Measurements from ENCODE around the gene CKS1B. TPM values are rescaled to one million over a fixed set of nuclear protein-coding genes. Genes with fewer than 3 reads are reported as not detected.
A peak's percentile ranks its signal among the peaks of the same experiment; 100 is the strongest.

Gene CKS1B
- total and polyA plus RNA-seq, 8 donors: 4.7 to 73.3 (median 30.6) TPM

DNA sequence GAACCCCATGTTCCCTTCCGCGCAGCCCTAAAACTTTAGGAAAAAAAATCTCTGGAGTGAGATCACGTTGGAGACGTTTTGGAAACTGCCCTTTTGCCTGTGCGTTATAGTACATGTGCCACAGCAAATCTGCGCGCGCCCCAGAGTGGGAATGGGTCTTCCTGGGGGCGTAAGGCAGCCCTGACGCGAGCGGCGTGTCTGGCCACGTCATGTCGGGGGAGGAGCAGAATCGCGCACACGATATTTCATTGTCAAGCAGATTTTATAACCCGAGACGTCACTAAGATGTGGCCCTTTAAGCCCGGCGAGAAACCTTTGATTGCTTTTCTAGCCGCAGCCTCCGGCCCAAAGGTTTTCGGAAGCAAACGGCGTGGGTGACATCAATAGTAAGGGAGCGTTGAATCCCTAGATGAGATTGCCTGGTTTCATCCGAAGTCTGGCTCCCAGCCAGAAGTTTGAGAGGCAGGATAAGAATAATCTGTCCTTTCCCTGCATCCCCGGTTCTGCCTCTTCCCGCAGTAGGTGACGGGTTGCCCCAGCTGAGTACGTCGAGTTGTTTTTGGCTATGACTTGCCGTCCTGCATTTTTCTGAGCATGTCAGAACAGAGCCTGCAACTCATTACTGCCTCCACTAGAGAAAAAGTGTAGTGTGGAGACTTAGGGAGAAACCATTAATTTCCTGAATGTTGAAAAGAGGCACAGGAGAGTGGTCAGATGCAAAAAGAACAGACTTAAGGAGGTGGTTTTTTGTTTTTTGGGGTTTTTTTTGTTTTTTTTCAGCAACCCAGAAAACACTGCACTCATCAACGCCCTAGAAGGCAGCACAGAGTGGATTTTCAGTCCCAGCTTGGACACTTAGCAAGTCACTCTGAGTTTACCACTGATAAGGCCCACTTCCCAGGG lies 37.1 kb upstream of the CKS1B start:
- peak overlapping the region; percentile 94 to 99 (median 98) for H3K27ac ChIP-seq
- peak; percentile 91 to 98 for DNase-seq
- 0 to 1% (median 1%) methylated on average over 36 of the region's 36 CpGs for WGBS, 5 donors
- TF ChIP-seq, protein P1, sequence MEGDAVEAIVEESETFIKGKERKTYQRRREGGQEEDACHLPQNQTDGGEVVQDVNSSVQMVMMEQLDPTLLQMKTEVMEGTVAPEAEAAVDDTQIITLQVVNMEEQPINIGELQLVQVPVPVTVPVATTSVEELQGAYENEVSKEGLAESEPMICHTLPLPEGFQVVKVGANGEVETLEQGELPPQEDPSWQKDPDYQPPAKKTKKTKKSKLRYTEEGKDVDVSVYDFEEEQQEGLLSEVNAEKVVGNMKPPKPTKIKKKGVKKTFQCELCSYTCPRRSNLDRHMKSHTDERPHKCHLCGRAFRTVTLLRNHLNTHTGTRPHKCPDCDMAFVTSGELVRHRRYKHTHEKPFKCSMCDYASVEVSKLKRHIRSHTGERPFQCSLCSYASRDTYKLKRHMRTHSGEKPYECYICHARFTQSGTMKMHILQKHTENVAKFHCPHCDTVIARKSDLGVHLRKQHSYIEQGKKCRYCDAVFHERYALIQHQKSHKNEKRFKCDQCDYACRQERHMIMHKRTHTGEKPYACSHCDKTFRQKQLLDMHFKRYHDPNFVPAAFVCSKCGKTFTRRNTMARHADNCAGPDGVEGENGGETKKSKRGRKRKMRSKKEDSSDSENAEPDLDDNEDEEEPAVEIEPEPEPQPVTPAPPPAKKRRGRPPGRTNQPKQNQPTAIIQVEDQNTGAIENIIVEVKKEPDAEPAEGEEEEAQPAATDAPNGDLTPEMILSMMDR (IDR thresholded peaks at IDR 0.05): peak in 2 of 7 experiments; percentile 18 to 32
- TF ChIP-seq EP300 (IDR thresholded peaks at IDR 0.05): no peak
- peak in 2 of 3 donors; percentile 61 to 81 for TF ChIP-seq POLR2AphosphoS5 (IDR thresholded peaks at IDR 0.05)
- TF ChIP-seq POLR2A (IDR thresholded peaks at IDR 0.05): no peak
- peak overlapping the region; percentile 60 to 73 (median 62) for H3K4me3 ChIP-seq
- H3K9me3 ChIP-seq: no peaks in the 10 kb centered on the region
- H3K27me3 ChIP-seq: no peaks in the 10 kb centered on the region
- H3K4me1 ChIP-seq: peaks cover 32 to 66% (median 43%) of the 10 kb centered on the region in 4 donors
- intact Hi-C loops (cut with DNase I; ENCODE audit: low total_unique reads): no loop called here
- H3K36me3 ChIP-seq: no peaks in the 10 kb centered on the region

DNA sequence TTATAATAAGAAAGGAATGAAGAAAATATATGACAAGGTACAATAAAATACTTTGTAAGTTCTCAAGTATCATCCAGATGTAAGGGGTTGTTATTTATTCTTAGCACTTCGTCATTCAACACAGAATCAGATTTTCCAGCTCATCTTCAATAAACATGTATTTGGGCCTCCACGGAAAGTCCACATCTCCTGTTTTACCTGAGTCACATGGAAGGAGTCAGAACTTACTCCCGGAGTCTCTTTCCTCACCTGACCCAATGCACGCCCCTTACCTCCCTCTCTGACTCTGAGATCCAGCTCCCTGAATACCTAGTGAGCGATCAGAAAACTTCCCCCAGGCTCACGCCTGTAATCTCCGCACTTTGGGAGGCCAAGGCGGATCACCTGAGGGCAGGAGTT lies 36.5 kb upstream of the CKS1B start:
- Histone ChIP-seq H3K36me3 (no peaks in the 10 kb centered on the region), H3K4me3 (peak overlapping the region in 2 of 4 donors; percentile 60 to 73), H3K27ac (peak overlapping the region; percentile 94 to 99 (median 98)), H3K9me3 (no peaks in the 10 kb centered on the region), H3K27me3 (no peaks in the 10 kb centered on the region), H3K4me1 (peaks cover 37 to 70% (median 49%) of the 10 kb centered on the region in 4 donors)
- intact Hi-C loops (cut with DNase I; ENCODE audit: low total_unique reads): no loop called here
- whole genome bisulfite sequencing, 5 donors: 74 to 78% (median 76%) methylated on average over 8 of the region's 8 CpGs
- no peak for DNase-seq
- no peak for TF ChIP-seq EP300 (IDR thresholded peaks at IDR 0.05)
- TF ChIP-seq POLR2AphosphoS5 (IDR thresholded peaks at IDR 0.05): no peak
- no peak for TF ChIP-seq POLR2A (IDR thresholded peaks at IDR 0.05)
- TF ChIP-seq, protein P1 (IDR thresholded peaks at IDR 0.05): no peak

DNA sequence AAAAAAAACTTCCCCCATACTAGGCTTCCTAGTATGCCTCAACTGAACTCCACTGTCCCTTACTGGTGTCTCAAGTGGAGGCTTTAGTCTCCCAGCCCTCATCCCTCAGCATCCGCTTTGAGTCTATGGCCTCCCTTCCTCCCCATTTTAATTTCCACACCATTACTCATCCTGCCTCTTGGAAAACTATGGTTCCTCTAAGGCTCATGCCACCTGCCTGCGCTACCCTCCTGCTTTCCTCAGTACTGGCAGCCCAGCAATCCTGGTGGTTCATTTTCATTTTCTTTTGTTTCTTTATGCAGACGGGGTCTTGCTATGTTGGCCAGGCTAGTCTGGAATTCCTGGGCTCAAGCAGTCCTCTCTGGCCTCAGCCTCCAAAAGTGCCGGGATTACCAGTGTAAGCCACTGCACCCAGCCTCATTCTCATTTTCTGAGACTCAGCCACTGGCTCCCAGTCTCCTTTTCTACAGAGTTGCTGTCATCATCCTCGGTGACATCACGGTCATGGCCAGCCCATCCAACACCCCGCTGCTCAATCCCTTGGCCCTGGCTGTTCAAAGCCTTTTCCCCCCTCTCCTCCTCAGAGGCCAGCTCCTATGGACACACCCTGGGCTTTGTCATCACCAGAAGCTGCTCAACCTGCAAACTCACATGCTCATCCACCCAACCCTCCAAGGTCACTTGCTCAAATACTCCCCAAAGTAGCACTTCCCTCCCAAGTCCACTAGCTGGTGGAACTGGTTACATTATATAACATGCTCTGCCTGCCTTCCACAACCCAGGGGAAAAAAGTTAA lies 35.7 kb upstream of the CKS1B start:
- no peaks in the 10 kb centered on the region for H3K27me3 ChIP-seq
- no peak overlapping the region for H3K4me3 ChIP-seq
- intact Hi-C loops (cut with DNase I; ENCODE audit: low total_unique reads): no loop called here
- H3K9me3 ChIP-seq: no peaks in the 10 kb centered on the region
- peak overlapping the region; percentile 5 to 99 (median 98) for H3K27ac ChIP-seq
- TF ChIP-seq POLR2A (IDR thresholded peaks at IDR 0.05) (no peak), POLR2AphosphoS5 (IDR thresholded peaks at IDR 0.05) (no peak), EP300 (IDR thresholded peaks at IDR 0.05) (no peak)
- TF ChIP-seq, protein P1 (IDR thresholded peaks at IDR 0.05): no peak
- peaks cover 42 to 76% (median 57%) of the 10 kb centered on the region in 4 donors for H3K4me1 ChIP-seq
- DNase-seq: no peak
- H3K36me3 ChIP-seq: no peaks in the 10 kb centered on the region
- WGBS, 5 donors: 96 to 99% (median 98%) methylated on average over 7 of the region's 7 CpGs

GRCh38 chr1:154940213-154940560 lies 34.3 kb upstream of the CKS1B start:
- no peak for DNase-seq
- WGBS, 5 donors: 81 to 100% (median 89%) methylated on average over 1 of the region's 1 CpG
- H3K27me3 ChIP-seq: no peaks in the 10 kb centered on the region
- no peak overlapping the region for H3K4me3 ChIP-seq
- no peaks in the 10 kb centered on the region for H3K9me3 ChIP-seq
- TF ChIP-seq, protein P1 (IDR thresholded peaks at IDR 0.05): no peak
- TF ChIP-seq POLR2AphosphoS5 (IDR thresholded peaks at IDR 0.05) (no peak), POLR2A (IDR thresholded peaks at IDR 0.05) (no peak), EP300 (IDR thresholded peaks at IDR 0.05) (no peak)
- intact Hi-C loops (cut with DNase I; ENCODE audit: low total_unique reads): no loop called here
- H3K27ac ChIP-seq: peak overlapping the region in 2 of 5 donors; percentile 74 to 85
- H3K36me3 ChIP-seq: peaks cover 3 to 11% (median 6%) of the 10 kb centered on the region in 4 donors
- H3K4me1 ChIP-seq: peaks cover 51 to 84% (median 67%) of the 10 kb centered on the region in 4 donors
